HEK293T (cell line): ENCODE data around the gene USB1.

ENCODE experiments used
- CTCF ChIA-PET: fragments of 350-600 bp; formaldehyde crosslinking; extraction: SDS; loops from one replicate; lab custom pipeline; 2021; ENCODE audit warnings: antibody characterized with exemption, inconsistent platforms; lab: Yijun Ruan, JAX
- POLR2A ChIA-PET: fragments of 350-600 bp; formaldehyde crosslinking; extraction: SDS; loops from one replicate; lab custom pipeline; 2020; ENCODE audit warnings: antibody characterized with exemption, inconsistent platforms; lab: Yijun Ruan, JAX
- DNase-seq: peaks from one replicate; pipeline ENCODE4 v3.0.0; 2012; ENCODE audit warnings: mixed read lengths; ENCODE audit errors: extremely low spot score
- ARNT ChIP-seq: fragments of 450-650 bp; IDR thresholded peaks from 2 replicates; pipeline ENCODE4 v1.6.1; 2017; ENCODE audit warnings: mild to moderate bottlenecking
- BHLHE40 ChIP-seq: fragments of 450-650 bp; IDR thresholded peaks from 2 replicates; pipeline ENCODE4 v1.6.1; 2016; ENCODE audit warnings: mild to moderate bottlenecking, moderate library complexity, borderline replicate concordance
- CTBP1 ChIP-seq: fragments of 450-650 bp; IDR thresholded peaks from 2 replicates; pipeline ENCODE4 v1.6.1; 2016; ENCODE audit warnings: borderline replicate concordance
- ELF4 ChIP-seq: fragments of 450-650 bp; IDR thresholded peaks from 2 replicates; pipeline ENCODE4 v1.6.1; 2017; ENCODE audit warnings: antibody characterized with exemption
- FOXA1 ChIP-seq: fragments of 450-650 bp; IDR thresholded peaks from 2 replicates; pipeline ENCODE4 v1.6.1; 2016; ENCODE audit warnings: mild to moderate bottlenecking
- FOXK2 ChIP-seq: fragments of 450-650 bp; IDR thresholded peaks from 2 replicates; pipeline ENCODE4 v1.6.1; 2016; ENCODE audit warnings: mild to moderate bottlenecking
- FOXM1 ChIP-seq: fragments of 450-650 bp; IDR thresholded peaks from 2 replicates; pipeline ENCODE4 v1.6.1; 2017; ENCODE audit warnings: mild to moderate bottlenecking, borderline replicate concordance
- HDGF ChIP-seq: fragments of 450-650 bp; IDR thresholded peaks from 2 replicates; pipeline ENCODE4 v1.6.1; 2017; ENCODE audit warnings: antibody characterized with exemption, borderline replicate concordance
- L3MBTL2 ChIP-seq: fragments of 450-650 bp; conservative IDR thresholded peaks from 2 replicates; pipeline ENCODE4 v1.6.1; 2016; ENCODE audit warnings: mild to moderate bottlenecking
- LEF1 ChIP-seq: fragments of 450-650 bp; IDR thresholded peaks from 2 replicates; pipeline ENCODE4 v1.6.1; 2017; ENCODE audit warnings: mild to moderate bottlenecking, borderline replicate concordance
- NFRKB ChIP-seq: fragments of 450-650 bp; IDR thresholded peaks from 2 replicates; pipeline ENCODE4 v1.6.1; 2016; ENCODE audit warnings: mild to moderate bottlenecking, moderate library complexity
- SP1 ChIP-seq: fragments of 450-650 bp; IDR thresholded peaks from 2 replicates; pipeline ENCODE4 v1.6.1; 2017
- SUZ12 ChIP-seq: fragments of 450-650 bp; IDR thresholded peaks from 2 replicates; pipeline ENCODE4 v1.6.1; 2016; ENCODE audit warnings: mild to moderate bottlenecking
- TARDBP ChIP-seq: fragments of 450-650 bp; IDR thresholded peaks from 2 replicates; pipeline ENCODE4 v1.6.1; 2016
- ZNF384 ChIP-seq: fragments of 450-650 bp; IDR thresholded peaks from 2 replicates; pipeline ENCODE4 v1.6.1; 2016
- TF ChIP-seq, protein P1 (sequence below): fragments of 450-650 bp; IDR thresholded peaks from 2 replicates; pipeline ENCODE4 v1.6.1; 2016

Gene USB1

DNA sequence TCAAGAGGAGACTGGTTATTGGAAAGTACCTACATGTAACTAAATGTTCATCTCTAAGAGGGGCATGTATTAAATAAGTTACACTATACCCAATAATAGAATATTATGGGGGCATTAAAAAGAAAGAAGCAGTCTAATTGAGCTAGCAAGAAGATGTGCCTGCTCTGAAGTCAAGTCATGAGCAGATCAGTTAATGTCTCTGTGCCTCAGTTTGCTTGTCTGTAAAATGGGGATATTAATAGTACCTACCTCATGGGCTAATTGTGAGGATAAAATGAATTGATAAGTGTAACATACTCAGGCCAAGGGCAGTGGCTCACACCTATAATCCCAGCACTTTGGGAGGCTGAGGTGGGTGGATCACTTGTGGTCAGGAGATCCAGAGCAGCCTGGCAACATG lies 33.3 kb upstream of the USB1 start:
- no peak for DNase-seq
- POLR2A ChIA-PET: no interaction called here
- TF ChIP-seq TARDBP: no peak
- no peak for TF ChIP-seq L3MBTL2
- no peak for TF ChIP-seq FOXM1
- TF ChIP-seq FOXA1: no peak
- TF ChIP-seq NFRKB: no peak
- no peak for TF ChIP-seq CTBP1
- CTCF ChIA-PET: no interaction called here

DNA sequence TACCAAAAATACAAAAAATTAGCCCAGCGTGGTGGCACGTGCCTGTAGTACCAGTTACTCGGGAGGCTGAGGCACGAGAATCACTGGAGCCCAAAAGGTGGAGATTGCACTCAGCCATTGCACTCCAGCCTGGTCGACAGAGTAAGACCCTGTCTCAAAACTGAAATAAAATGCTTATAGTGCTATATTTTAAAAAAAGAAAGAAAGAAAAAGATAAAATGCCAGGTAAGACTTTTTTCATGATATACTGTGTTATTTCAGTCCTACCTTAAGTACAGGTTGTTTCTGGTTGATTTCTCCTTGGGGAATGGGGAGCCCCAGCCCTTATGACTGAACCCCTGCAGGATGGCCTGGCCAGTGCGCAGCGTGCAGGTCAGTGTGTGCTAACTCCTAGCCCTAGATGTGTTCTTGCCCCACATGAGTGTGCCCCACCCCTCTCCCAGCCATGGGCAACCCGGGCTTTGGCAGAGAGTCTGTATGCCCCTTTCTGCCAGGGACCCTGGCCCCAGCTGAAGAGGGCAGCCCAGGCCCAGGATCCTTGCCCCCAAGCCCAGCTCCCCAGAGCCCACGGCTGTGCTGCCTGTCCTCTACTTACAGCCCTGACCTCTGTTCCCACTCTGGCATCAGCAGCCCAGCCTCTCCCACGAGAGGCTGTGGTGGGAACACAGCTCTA lies 31.6 kb upstream of the USB1 start:
- DNase-seq: no peak
- POLR2A ChIA-PET: no interaction called here
- TF ChIP-seq TARDBP (no peak), ZNF384 (no peak), FOXK2 (no peak), NFRKB (no peak), L3MBTL2 (no peak), HDGF (no peak)

DNA sequence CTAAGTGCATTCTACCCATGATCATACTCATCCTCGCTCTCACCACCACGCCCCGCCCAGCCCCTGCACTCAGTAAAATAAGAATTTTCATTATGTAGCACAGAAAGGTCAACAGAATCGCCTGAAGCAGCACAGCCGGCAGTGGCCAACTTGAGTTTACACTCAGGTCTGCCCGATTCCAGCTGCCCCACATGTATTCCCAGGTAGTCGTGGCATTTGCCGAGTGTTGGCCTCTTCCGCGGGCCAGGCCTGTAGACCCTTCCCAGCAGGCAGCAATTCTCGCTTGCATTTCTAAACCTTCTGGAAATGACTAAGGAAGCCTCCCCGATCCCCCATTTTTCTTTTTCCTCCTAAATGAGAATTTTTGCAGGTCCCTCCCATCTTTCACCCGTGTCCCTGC lies 30.9 kb upstream of the USB1 start:
- TF ChIP-seq FOXM1: no peak
- no peak for TF ChIP-seq CTBP1
- no peak for TF ChIP-seq SUZ12
- no peak for TF ChIP-seq TARDBP
- no peak for TF ChIP-seq ARNT
- TF ChIP-seq FOXK2: no peak
- TF ChIP-seq, protein P1, sequence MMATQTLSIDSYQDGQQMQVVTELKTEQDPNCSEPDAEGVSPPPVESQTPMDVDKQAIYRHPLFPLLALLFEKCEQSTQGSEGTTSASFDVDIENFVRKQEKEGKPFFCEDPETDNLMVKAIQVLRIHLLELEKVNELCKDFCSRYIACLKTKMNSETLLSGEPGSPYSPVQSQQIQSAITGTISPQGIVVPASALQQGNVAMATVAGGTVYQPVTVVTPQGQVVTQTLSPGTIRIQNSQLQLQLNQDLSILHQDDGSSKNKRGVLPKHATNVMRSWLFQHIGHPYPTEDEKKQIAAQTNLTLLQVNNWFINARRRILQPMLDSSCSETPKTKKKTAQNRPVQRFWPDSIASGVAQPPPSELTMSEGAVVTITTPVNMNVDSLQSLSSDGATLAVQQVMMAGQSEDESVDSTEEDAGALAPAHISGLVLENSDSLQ: no peak
- CTCF ChIA-PET: no interaction called here

More for the DNA sequence above, 31.6 kb upstream of the USB1 start:
- CTCF ChIA-PET: interaction anchor here (0.6 kb wide), 1 partner anchor 68 kb away, joined by 3 read pairs; no protein-coding TSS in a partner anchor

DNA sequence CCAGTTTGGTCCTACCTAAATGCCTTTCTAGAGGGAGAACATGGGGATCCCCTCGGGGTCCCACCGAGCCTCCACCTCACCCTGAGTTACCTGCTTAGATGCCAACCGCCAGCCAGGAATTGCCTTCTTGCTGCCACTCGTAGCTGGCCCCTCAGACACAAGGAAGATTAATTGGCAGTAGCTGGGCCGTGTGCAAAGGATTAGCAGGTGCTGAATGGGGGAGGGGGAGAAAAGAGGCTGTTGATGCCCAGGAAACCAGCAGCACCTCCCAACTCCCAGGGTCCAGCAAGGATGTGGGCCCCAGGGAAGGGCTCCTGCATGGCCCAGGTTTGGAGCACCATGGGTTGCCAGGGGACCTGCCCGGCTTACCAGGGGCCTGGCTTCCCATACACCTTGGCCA lies 30.2 kb upstream of the USB1 start, which contains the start of gene CNGB1:
Gene CNGB1 (minus strand): TSS at position 159 of the 400 bp plus-strand sequence. CDS start 3,842 bp downstream, outside the sequence.
- DNase-seq: no peak
- ChIA-PET POLR2A (no interaction called here), CTCF (interaction anchor here (0.6 kb wide), 1 partner anchor 9 kb away, joined by 3 read pairs; no protein-coding TSS in a partner anchor)
- TF ChIP-seq ZNF384 (no peak), L3MBTL2 (no peak), FOXM1 (no peak)
- TF ChIP-seq, protein P1: no peak

More for the DNA sequence above, 30.9 kb upstream of the USB1 start:
- DNase-seq: no peak
- POLR2A ChIA-PET: no interaction called here

DNA sequence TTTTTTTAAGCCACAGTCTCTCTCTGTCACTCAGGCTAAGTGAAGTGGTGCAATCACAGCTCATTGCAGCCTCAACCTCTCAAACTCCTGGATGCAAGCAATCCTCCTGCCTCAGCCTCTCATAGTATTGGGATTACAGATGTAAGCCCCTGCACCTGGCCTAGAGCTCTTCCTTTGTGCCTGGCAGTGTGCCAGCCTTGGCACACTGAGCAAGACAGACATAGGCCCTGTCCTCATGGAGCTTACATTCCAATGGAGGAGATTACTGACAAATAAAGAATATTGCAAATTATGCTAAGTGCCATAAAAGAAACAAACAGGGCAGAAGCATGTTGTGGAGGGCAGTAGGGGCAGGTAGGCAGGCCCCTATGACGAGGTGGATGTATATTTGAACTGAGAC lies 29.4 kb upstream of the USB1 start:
- TF ChIP-seq NFRKB: no peak
- TF ChIP-seq FOXM1: no peak
- no peak for TF ChIP-seq FOXA1
- no peak for TF ChIP-seq ZNF384
- TF ChIP-seq, protein P1: no peak
- no peak for TF ChIP-seq LEF1
- TF ChIP-seq BHLHE40: no peak
- TF ChIP-seq ARNT: no peak
- no peak for TF ChIP-seq ELF4
- no peak for TF ChIP-seq FOXK2
- no peak for TF ChIP-seq SP1
- no peak for TF ChIP-seq CTBP1
- no peak for TF ChIP-seq TARDBP
- no peak for TF ChIP-seq SUZ12
- no peak for TF ChIP-seq HDGF
- no peak for TF ChIP-seq L3MBTL2
- POLR2A ChIA-PET: interaction anchor here (0.9 kb wide), 1 partner anchor 13 kb away, joined by 3 read pairs; no protein-coding TSS in a partner anchor
- no peak for DNase-seq
- CTCF ChIA-PET: interaction anchor here (0.6 kb wide), 1 partner anchor 40 kb away, joined by 5 read pairs; no protein-coding TSS in a partner anchor

DNA sequence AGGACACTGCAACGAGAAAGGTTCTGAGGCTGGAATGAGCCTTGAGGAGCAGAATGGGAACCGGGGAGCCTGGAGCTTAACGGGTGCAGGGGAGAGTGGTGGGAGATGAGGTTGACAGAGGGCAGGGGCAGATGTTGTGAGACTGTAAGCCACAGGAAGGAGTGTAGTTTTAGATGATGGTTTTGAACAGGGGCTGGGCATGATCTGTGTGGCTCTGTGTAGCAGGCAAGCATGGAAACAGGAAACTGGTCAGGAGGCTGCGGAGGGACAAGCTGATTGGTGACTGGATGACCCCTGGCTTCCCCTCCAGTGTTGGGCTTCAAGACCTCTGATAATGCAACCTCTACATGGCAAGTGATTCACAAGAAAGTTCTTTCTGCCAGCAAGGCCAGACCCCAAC lies 28.9 kb upstream of the USB1 start:
- CTCF ChIA-PET: interaction anchor here (0.6 kb wide), 1 partner anchor 40 kb away, joined by 5 read pairs; no protein-coding TSS in a partner anchor
- no peak for DNase-seq
- TF ChIP-seq FOXA1 (no peak), HDGF (no peak), ELF4 (no peak), ZNF384 (no peak), FOXK2 (no peak), L3MBTL2 (no peak), ARNT (no peak)
- TF ChIP-seq, protein P1: no peak
- POLR2A ChIA-PET: interaction anchor here (0.9 kb wide), 1 partner anchor 12 kb away, joined by 3 read pairs; no protein-coding TSS in a partner anchor
